Measurements from ENCODE around the gene FAM83E.
"Not testable (repeated sequence)": the region's sequence is repeated elsewhere in the genome, so short reads cannot be mapped to it uniquely, and the experiment has no call there.

FAM83E gene

DNA sequence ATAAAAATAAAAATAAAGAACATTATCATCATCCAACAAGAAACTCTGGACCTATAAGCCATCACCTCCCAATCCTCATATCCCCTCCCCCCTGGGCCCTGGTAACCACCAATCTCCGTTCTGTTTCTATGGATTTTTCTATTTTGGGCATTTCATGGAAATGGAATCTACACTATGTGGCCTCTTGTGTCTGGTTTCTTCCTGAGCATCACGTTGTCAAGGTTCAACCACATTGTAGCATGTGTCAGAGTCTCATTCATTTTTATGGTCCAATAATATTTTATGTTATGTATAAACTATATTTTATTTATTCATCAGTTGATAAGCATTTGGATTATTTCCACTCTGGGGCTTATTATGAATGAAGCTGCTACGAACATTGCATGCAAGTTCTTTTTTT is 36.0 kb downstream of the FAM83E start:
- DNase-seq (ENCODE audit: low read depth in 2 of 2, low spot score in 1 of 2), result no peak

DNA sequence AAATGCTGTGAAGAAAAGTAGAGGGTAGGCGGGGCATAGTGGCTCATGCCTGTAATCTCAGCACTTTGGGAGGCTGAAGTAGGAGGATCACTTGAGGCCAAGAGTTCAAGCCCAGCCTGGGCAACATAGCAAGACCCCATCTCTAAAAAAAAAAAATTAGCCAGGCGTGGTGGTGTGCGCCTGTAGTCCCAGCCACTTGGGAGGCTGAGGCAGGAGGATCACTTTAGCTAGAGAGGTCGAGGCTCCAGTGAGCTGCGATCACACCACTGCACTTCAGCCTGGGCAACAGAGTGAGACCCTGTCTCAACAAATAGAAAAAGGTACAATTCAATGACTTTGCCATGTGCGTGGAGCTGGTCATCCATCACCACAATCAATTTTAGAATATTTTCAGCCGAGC is 37.0 kb downstream of the FAM83E start:
- not testable (repeated sequence) for DNase-seq (ENCODE audit: low read depth in 2 of 2, low spot score in 1 of 2)

DNA sequence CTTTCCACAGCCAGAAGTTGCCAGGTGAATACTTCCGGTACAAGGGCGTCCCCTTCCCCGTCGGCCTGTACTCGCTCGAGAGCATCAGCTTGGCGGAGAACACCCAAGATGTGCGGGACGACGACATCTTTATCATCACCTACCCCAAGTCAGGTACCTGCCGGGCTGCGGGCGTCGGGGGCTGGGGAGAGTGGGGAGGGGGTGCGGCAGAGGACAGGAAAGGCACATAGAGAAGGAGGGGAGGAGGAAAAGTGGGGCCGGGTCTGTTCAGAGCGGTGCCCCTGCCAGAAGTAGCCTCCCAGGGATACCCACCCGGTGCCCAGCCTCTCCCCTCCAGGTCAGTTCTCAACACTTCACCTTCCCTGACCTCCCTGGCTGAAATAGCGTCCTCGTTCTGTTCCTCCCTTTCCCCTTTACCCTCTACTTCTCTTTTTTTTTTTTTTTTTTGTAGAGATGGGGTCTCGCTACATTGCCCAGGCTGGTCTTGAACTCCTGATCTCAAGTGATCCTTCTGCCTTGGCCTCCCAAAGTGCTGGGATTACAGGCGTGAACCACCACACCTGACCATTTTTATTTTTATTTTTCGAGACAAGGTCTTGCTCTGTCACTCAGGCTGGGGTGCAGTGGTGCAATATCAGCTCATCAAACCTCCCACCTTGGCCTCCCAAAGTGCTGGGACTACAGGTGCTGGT is 38.8 kb downstream of the FAM83E start:
- no peak for DNase-seq (ENCODE audit: low read depth in 2 of 2, low spot score in 1 of 2)

DNA sequence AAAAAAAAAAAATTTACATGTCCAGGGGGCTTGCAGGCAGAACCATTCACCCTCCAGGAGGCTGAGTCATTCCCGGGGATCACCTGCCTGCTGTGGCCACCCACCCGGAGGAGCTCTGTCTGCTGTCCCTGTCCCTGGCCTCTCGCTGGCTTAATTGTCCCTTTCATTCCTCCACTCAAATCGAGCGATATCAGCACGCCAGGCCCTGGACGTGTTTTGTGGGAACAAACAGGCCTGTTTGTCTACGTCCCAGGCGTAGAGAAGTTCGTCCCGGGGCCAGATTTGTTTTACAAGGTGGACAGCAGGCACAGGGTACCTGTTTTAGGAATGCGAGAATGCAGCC is 41.7 kb downstream of the FAM83E start:
- no peak for DNase-seq (ENCODE audit: low read depth in 2 of 2, low spot score in 1 of 2)

DNA sequence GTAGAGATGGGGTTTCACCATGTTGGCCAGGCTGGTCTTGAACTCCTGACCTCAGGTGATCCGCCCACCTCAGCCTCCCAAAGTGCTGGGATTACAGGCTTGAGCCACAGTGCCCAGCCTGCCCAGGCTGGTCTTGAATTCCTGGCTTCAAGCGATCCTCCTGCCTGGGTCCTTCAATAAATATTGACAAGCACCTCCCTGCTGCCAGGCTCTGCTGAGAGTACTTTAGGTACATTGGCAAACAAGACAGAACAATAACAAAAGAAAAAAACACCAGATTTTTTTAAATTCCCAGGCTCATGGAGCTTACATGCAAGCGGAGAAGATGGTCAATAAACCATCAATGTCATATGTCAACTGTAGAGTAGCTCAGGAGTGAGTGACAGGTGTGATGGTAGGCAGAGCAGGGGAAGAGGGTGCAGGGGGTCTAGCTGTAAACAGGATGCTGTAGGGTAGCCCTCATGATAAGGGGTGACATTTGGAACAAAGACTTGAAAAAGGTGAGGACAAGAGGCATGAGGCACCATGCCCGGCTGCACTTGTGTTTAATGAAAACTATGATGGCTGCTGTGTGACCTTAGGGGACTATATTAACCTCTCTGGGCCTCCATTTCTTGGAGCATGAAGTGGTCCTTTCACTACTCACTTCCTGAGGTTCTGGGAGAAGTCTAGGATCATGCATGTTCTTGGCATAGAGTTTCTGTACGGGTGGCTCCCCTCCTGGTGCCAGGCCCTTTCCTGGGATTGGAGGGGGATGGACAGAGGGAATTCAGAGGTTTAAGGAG is 43.3 kb downstream of the FAM83E start:
- DNase-seq (ENCODE audit: low read depth in 2 of 2, low spot score in 1 of 2), result no peak

DNA sequence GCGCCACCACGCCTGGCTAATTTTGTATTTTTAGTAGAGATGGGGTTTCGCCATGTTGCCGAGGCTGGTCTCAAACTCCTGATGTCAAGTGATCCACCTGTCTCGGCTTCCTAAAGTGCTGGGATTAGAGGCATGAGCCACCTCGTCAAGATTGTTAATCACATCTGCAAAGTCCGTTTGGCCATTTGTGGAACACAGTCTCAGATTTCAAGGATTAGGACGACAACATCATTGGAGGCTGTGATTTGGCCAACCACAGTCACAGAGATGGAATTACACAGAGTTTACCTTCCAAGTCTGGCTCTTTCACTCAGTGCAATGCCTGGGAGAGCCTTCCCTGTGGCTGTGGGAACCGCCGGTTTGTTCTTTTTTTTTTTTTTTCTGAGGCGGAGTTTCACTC is 45.1 kb downstream of the FAM83E start:
- DNase-seq (ENCODE audit: low read depth in 2 of 2, low spot score in 1 of 2), result no peak

DNA sequence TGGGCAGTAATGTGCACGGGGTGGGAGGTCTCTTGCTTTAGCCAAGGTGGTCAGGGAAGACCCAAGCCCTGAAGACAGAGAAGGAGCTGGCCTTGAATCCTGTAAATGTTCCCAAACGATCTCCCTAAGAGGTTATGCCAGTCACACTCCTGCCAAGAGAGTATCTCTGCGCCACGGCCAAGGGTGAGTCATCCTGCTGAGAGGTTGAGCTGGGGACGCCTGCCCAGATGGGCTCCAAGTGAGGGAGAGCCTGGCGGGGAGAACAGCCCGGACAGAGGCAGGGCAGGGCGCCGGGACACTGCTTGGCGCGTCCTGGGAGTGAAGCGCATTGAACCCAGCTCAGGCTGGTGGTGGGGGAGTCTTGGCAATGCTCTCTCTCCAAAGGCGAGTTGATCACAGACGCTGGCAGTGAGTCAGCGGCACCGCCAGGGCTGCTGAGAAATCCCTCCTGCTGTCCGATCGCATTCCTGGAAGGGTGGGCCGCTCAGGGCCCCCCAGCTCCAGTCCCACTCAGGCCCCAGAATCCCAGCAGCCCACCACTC is 46.5 kb downstream of the FAM83E start:
- DNase-seq (ENCODE audit: low read depth in 2 of 2, low spot score in 1 of 2), result no peak

DNA sequence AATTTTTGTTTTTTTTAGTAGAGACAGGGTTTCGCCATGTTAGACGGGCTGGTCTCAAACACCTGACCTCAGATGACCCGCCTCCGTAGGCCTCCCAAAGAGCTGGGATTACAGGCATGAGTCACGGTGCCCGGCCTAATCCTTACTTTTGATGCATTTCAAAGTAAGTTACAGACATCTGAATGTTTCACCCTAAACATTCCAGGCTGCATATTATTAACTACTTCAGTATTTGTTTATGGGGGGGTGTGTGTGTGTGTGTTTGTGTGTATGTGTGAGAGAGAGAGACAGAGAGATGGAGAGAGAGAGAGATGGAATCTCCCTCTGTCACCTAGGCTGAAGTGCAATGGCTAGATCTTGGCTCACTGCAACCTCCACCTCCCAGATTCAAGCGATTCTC is 49.8 kb downstream of the FAM83E start:
- DNase-seq (ENCODE audit: low read depth in 2 of 2, low spot score in 1 of 2), result no peak

Data from stimulated activated CD8-positive, alpha-beta memory T cell treated with anti-CD3 and anti-CD28 coated beads, Interleukin-4, amount 100 ng/mL, for 4 hours (primary cell).